Dermis microvascular lymphatic vessel endothelial cell (primary cell): Measurements from ENCODE around the gene ADAM33. TPM values are rescaled to one million over a fixed set of nuclear protein-coding genes. Genes with fewer than 3 reads are reported as not detected.

Experiments used
- DNase-seq, 2 donors: peaks; one replicate each; pipeline versions ENCODE4 v3.0.0 to v3.0.0-alpha.2; 2010; ENCODE audit warnings: low read depth in 2 of 2
- total RNA-seq: library from RNA; depleted of rRNA; stranded (reverse); fragments of >200 nt; gene quantifications from 2 replicates; pipeline ENCODE4 v1.2.1, GENCODE V29; 2014

The ADAM33 gene
- total RNA-seq, 1 donor from 2014 or later = not detected

DNA sequence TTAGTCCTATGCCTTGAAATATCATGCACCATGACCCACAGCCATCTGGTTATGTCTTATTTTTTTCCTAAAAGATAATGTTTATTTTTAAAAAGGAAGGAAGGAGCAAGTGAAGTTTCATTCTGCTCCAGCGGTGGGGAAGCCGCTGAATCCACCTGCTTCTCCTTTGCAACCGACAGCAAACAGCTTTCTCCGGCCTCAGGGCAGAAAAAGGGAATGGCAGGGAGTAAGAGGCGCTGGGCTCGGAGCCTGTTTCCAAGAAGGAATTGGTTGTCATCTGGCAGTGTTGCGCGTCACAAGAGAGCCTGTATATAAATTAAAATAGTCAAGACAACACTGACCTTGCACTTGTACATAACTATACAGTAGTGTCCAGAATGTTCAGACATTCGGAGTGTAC lies 32.9 kb downstream of the ADAM33 start:
- no peak for DNase-seq

DNA sequence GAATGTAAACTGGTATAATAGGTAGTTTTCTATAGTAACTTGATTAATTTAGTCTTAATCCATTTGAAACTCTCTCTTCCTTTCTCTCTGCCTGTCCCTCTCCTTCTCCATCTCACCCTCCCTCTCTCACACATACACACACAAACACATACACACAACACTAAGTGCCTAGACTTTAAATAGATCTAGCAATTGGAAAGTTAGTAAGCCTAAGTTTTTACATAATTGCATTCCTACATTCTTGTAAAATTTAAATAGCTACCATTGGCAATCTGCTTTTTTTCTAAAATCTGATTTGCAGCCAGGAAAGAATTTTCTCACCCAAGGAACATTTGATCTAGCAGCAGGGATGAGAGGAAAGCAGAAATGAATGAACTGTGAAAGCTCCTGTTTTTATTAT lies 34.3 kb downstream of the ADAM33 start:
- no peak for DNase-seq

DNA sequence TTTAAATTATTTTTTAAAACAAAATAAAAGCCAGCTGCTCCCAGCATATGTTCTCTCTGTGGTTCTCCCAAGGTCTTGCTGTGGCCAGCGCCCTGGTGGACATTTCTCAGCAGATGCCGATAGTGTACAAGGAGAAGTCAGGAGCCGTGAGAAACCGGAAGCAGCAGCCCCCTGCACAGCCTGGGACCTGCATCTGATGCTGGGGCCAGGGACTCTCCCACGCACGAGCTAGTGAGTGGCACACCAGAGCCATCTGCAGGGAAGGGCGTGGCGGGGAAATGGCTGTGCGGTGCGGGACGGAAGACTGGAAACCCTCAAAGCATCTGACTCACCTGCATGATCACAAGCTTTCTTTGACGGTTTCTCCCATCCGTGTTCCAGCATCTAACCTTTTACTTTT lies 35.2 kb downstream of the ADAM33 start:
- DNase-seq = no peak

DNA sequence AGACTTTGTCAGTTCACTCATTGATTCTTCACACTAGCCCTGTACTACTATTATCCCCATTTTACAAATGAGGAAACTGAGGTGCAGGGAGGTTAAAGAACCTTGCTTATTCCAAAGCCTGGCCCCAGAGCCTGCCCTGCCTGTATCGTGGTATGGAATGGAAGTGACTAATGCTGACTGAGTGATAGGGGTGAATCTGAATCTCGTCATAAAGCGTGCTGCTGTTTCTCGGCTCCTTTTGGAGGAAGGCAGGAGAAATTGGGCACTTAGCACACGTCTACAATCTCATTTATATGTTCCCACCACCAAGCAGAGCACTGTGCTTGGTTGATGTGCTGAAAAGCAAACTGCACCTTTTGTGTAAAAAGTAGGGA lies 35.8 kb downstream of the ADAM33 start:
- DNase-seq = no peak

DNA sequence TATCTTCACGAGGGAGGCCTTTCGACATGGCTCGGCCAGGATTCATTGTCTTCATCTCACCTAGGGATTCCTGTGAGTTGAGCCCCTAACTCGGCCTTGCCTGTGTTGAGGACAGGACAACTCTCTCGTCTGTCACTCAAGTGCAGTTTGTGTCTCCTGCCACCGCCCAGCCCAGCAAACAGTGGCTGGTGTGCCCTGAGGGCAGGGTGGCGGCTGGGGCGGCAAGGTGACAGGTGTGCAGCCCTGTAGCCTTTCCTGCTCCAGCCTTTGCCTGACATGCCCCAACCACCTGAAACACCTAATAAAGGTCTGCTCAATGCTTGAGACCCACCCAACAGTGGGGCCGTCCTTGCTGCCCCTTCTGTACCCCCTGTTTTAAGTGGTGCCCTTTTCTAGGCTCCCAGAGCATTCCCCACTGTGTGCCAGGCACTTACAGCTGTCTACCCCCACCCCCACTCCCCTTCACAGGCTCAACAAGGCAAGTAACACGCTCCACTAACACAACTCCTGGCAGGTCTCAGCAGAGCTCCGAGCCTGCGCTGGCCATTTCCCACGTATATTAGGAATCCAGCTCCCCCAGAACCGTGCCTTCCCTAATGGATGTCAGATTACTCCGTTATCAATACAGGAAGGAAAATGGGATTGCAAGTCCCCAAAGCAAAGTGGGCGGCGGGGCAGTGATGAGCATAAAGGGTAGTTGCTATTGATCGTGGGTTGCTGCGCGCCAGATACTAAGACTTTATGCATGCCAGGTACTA lies 36.3 kb downstream of the ADAM33 start:
- no peak for DNase-seq

DNA sequence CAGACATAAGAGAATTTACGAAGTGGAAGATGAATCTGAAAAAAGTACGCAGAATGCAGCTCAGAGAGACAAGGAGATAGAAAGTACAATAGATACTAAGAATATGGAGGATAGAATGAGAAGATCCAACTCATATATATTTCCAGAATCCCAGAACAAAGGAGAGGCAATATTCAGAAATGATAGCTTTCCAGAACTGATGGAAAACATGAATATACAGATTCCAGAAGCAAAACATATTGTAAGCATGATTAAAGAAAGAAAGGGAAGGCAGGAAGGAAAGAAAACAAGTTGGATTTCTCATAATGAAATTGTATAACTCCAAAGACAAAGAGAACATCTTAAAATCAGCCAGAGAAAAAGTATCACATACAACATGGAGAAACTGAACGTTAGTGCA lies 41.6 kb downstream of the ADAM33 start:
- DNase-seq = no peak

DNA sequence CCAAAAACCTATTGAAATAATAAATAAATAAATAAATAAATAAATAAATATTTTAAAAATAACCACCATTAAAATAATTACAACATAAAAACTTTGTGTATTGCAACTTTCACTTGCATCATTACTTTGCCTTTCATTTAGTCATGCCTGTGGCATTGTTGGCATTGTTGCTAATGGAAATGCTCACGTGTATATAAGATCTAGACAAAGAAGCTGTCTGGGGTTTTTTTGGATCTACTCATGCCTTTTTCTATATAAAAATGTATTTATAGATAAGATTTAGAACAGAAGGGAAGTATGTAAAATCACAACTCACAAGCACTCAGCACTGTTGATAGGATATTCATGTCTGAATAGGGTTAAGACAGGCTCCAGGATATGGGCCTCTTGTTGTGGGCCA lies 46.5 kb downstream of the ADAM33 start:
- no peak for DNase-seq

DNA sequence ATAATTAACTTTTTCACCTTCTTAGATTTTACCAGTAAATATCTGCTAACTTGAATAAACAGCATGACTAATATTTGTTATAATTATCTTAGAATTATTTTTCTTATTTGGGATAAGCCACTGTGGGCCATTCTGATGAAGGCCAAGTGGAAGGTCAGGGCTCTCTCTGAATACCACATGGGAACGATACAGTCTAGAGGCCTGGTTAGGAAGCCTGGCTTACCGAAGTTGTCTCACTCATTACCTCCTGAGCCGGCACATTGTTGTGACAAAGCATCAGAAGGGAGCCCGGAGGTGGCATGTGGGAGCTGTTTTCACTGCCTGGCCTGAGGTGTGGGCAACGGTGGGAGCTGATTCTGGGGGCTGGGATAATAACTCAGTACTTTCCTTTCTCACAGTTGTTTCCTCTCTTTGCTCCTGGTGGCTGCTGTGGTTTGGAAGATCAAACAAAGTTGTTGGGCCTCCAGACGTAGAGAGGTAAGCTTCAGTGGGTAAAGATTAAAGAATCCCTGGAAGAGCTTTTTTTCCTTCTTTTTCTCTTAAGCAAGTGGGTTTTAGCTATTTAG lies 47.8 kb downstream of the ADAM33 start:
- DNase-seq = no peak

DNA sequence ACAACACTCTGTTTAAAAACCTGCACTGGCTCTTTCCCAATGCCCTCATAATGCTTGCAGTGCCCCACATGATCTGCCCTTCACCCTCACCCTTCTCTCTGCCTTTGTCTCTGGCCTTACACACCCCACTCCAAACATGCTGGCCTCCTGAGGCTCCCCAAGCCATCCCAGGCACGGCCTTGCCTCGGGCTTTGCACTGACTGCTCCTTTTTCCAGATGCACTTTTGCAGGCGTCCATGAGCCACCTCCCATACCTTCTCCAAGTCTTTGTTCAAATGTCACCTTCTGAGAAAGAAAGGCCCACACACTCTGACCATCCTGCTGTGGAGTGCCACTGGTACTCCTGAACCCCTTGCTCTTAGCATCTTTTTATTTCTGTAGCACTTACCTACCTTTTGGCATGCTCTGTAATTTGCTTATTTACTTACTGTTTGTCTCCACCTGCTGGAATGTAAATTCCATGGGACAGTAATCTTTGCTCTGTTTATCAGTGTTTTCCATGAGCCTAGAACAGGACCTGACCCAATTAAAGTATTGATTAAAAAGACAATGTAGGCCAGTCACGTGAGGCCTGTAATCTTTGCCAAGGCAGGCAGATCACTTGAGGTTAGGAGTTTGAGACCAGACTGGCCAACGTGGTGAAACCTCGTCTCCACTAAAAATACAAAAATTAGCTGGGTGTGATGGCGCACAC lies 49.4 kb downstream of the ADAM33 start:
- no peak for DNase-seq

DNA sequence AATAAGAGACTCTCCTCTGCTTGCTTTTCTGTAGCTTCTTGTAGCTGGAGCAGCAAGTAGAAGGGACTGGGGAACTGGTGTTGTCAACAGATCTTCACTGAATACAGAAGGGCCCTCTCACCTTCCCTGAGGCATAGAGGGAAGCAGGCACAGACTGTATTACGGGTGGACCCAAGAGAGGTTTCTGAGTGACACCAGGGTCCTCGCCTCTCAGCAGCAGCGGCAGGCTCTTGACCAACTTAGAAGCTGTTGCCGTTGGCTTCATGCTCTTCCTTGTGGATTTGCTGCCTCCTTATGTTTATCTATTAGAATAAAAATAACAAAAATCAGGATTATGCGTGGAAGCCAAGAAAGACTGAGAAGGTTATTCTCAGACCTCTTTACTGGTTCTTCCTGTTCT lies 50.3 kb downstream of the ADAM33 start:
- no peak for DNase-seq

DNA sequence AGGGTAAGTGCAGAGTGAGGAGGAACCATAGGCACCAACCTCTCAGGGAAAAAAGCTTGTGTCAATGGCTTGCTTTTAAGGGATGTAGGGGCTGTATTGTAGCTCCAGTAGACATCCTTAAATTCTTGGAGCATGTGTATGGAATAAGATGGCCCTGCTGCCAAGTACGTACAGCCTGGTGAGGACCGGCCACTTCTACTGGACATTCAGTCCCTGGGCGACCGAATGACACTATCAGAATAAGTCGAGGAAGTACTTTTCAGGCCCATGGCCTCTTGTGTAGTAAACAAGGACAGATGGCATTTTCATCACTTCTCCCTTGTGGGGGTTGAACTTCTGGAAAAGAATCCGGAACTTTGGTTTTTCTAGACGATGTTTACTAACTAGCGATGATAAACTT lies 51.4 kb downstream of the ADAM33 start:
- no peak for DNase-seq

DNA sequence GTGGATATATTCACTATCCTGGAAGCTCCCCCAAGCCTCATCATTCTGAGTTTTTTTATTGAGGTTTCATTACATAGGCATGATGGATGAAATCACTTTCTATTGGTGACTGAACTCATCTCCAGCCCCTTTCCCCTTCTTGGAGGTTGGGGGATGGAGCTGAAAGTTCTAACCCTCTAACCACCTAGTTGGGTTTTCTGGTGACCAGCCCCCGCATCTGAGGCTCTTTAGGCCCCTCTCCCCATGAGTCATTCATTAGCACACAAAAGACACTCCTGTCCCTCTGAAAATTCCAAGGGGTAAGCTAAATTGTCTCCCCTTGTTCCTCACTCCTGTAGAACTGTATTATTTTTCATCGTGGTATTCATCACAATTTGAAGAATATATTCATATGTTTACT lies 51.9 kb downstream of the ADAM33 start:
- DNase-seq = no peak

DNA sequence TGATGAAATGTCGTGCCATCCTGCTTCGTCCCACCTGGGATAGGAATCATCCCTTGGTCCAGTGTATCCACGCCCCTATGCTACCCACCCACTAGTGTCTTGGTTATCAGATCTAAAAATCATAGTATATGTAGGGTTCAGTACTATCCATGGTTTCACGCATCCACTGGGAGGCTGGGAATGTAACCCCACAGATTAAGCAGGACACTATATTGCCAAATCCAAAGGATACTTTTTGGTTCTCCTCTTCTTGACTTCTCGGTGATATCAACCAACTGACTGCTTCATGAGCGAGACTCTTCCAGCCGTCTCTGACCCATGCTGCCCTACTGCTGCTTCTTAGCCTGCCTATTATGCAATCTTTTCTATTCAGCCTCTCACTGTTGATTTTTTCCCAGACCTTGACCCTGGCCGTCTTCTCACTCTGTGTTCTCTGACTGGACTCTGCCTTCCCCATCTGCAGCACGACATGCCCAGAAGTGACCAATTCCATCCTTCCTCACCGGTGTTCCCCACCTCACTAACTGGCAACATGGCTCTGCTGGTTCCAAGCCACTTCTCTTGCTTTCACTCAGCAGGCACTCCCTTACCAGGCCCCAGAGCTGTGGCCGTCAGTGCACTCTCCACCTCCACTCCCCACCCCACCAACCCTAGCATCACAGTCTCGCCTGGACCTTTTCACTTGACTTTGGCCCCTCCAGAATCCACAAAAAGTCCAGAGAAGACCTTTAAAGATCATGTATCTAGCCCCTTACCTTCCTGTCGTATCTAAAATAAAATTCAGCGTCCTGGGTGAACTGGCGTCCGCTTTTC lies 53.1 kb downstream of the ADAM33 start:
- DNase-seq = no peak

DNA sequence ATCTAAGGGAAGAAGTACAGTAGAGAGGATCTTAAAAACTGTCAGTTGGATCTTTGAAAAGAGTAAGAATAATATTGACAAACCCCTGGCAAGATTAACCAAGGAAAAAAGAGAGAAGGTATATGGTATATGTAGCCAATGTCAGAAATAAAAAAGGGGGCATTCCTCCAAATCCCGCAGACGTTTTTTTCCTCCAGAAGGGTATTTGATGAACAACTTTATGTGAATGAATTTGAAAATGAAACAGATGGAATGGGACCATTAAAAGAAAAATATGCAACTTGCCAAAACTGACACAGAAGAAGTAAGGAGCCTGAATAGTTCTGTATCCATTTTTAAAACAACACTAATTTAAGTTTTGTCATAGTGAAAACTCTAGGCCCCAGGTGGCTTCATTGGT lies 54.3 kb downstream of the ADAM33 start:
- DNase-seq = no peak

DNA sequence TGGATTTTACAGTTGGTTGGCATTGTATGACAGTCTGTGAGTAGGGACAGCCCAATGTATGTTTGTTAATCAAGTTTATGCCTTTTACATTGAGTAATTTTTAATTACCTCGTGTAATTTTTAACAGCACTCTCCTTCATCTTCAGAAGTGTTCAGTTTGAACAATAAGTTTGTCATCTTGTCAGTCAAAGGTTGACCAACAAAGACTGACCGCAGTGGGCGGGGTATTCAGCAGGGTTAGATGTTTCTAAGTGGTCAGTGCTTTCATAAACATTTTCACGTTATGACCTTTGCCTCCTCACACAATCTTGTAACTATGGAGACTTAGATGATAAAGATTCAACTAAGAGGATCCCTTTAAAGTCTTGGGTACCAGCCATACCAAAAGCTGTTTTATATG lies 59.4 kb downstream of the ADAM33 start:
- no peak for DNase-seq

DNA sequence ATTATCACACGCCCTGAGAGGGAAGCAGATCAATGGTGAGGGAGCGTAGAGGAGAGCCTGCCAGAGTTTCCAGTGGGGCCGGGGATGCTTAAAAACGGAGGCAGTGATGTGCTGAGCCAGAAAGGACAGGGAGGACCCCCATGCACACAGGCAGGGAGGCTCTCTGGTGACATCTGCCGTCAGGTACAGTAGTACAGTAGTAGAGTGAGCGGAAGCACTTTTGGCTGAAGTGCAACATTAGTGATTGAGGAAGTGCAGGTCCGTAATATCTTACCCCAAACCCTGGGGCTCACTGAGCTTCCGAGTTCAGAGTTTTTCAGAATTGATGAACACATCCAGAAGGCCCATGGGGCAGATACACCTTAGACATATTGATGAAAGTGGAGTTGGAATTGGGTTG lies 60.7 kb downstream of the ADAM33 start:
- no peak for DNase-seq

Other genes starting within 250 kb of the ADAM33 start
- 25.0 and 50.4 TPM in 2 replicates for gene ATRN, start 211.0 kb downstream of the ADAM33 start, total RNA-seq
- gene GFRA4, start 18.6 kb downstream of the ADAM33 start, total RNA-seq = not detected in 2 replicates
- not detected in 2 replicates for gene SIGLEC1, start 30.6 kb upstream of the ADAM33 start, total RNA-seq
- 10.2 and 14.2 TPM in 2 replicates for gene HSPA12B, start 50.7 kb upstream of the ADAM33 start, total RNA-seq
- gene ADISSP, start 85.7 kb upstream of the ADAM33 start, total RNA-seq = 22.1 and 24.0 TPM in 2 replicates
- gene SPEF1, start 99.4 kb upstream of the ADAM33 start, total RNA-seq = under 0.01 TPM in 1 of 2 replicates, not detected in the other
- gene CENPB, start 104.7 kb upstream of the ADAM33 start, total RNA-seq = 65.5 and 77.4 TPM in 2 replicates
- gene CDC25B, start 114.3 kb upstream of the ADAM33 start, total RNA-seq = 27.5 and 31.4 TPM in 2 replicates
- gene AP5S1, start 138.5 kb upstream of the ADAM33 start, total RNA-seq = 15.4 and 21.5 TPM in 2 replicates
- gene MAVS, start 164.8 kb upstream of the ADAM33 start, total RNA-seq = 14.5 and 18.0 TPM in 2 replicates
- gene PANK2, start 207.4 kb upstream of the ADAM33 start, total RNA-seq = 29.4 and 30.1 TPM in 2 replicates